ENCODE measurements around the gene PRAF2.

DNA sequence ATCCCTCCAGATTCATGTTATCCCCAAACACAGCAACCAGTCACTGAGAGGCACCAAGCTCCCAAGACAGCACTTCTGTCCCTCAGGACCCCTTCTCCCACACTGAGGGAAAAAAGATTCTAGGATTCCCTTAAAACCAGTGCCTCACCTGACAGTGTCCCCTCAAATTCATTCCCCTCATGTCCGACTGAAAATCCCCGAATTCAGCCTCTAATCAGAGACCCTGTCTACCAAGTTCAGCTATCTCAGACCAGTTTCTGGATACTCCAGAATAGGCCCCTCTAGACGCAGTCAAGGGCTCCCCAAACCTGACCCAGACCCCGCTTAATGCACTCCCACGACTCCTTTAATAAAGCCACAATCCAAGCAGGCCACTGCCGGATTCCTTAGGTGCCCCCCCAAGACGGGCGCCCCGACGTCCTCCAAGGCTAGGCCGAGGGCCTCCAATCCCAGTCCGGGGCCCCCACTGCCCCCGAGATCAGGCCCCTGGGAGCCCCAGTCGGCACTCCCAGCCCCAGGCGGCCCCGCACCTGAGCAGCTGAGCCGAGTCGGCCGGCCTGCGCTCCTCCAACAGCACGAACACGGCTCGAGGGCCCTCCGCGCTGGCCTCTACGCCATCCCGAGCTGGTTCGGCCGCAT lies 31.1 kb downstream of the PRAF2 start:
- TF ChIP-seq, protein P1, sequence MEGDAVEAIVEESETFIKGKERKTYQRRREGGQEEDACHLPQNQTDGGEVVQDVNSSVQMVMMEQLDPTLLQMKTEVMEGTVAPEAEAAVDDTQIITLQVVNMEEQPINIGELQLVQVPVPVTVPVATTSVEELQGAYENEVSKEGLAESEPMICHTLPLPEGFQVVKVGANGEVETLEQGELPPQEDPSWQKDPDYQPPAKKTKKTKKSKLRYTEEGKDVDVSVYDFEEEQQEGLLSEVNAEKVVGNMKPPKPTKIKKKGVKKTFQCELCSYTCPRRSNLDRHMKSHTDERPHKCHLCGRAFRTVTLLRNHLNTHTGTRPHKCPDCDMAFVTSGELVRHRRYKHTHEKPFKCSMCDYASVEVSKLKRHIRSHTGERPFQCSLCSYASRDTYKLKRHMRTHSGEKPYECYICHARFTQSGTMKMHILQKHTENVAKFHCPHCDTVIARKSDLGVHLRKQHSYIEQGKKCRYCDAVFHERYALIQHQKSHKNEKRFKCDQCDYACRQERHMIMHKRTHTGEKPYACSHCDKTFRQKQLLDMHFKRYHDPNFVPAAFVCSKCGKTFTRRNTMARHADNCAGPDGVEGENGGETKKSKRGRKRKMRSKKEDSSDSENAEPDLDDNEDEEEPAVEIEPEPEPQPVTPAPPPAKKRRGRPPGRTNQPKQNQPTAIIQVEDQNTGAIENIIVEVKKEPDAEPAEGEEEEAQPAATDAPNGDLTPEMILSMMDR (IDR thresholded peaks at IDR 0.05; ENCODE audit: poor library complexity): no peak
- no peak for TF ChIP-seq EZH2phosphoT487 (IDR thresholded peaks at IDR 0.05; ENCODE audit: low read depth, severe bottlenecking, unreplicated experiment)
- no peak for TF ChIP-seq EZH2 (IDR thresholded peaks at IDR 0.05; ENCODE audit: borderline replicate concordance)
